OCI-LY1 (cell line): ENCODE measurements around the gene EFHC2.

Source experiments
- H2AFZ ChIP-seq: fragments of 200-600 bp; sonication (generic), shearing (Covaris generic); 2 replicates; pipeline ENCODE4 v1.6.0; 2014; ENCODE audit warnings: antibody characterized with exemption, mild to moderate bottlenecking, low read length
- H3F3A ChIP-seq: fragments of 200-600 bp; sonication (generic), shearing (Covaris generic); 2 replicates; pipeline ENCODE4 v1.6.0; 2014; ENCODE audit warnings: mild to moderate bottlenecking, antibody characterized with exemption, low read length, moderate library complexity; ENCODE audit not compliant: insufficient read depth
- H3K27ac ChIP-seq: fragments of 200-600 bp; sonication (generic); 2 replicates; pipeline ENCODE4 v1.5.1; 2014; ENCODE audit warnings: low read length, mixed run types, mild to moderate bottlenecking, low read depth; ENCODE audit not compliant: poor library complexity, severe bottlenecking
- H3K27me3 ChIP-seq: fragments of 200-600 bp; sonication (generic); 2 replicates; pipeline ENCODE4 v1.6.0; 2014; ENCODE audit warnings: antibody characterized with exemption, mild to moderate bottlenecking, low read length, moderate library complexity; ENCODE audit not compliant: insufficient read depth
- H3K36me3 ChIP-seq: fragments of 200-600 bp; sonication (generic); 2 replicates; pipeline ENCODE4 v1.6.1; 2014; ENCODE audit warnings: mild to moderate bottlenecking, antibody characterized with exemption, low read length, moderate library complexity, mixed read lengths; ENCODE audit not compliant: insufficient read depth
- H3K4me1 ChIP-seq: fragments of 200-600 bp; sonication (generic); 2 replicates; pipeline ENCODE4 v1.5.1; 2014; ENCODE audit warnings: mild to moderate bottlenecking, low read length, moderate library complexity; ENCODE audit not compliant: insufficient read depth, severe bottlenecking
- H3K4me2 ChIP-seq: fragments of 200-600 bp; sonication (generic), shearing (Covaris generic); 2 replicates; pipeline ENCODE4 v1.6.1; 2014; ENCODE audit warnings: low read length
- H3K4me3 ChIP-seq: fragments of 200-600 bp; sonication (generic); 2 replicates; pipeline ENCODE4 v1.5.1; 2014; ENCODE audit warnings: low read length, low read depth, mild to moderate bottlenecking, mixed read lengths; ENCODE audit not compliant: poor library complexity, severe bottlenecking
- H3K79me2 ChIP-seq: fragments of 200-600 bp; shearing (Covaris generic); 2 replicates; pipeline ENCODE4 v1.6.1; 2016; ENCODE audit warnings: mixed run types, low read length, mixed read lengths; ENCODE audit not compliant: insufficient read depth
- H3K9ac ChIP-seq: fragments of 200-600 bp; sonication (generic), shearing (Covaris generic); 2 replicates; pipeline ENCODE4 v1.6.1; 2014; ENCODE audit warnings: mild to moderate bottlenecking, low read length, mixed read lengths
- H3K9me2 ChIP-seq: fragments of 200-600 bp; sonication (generic), shearing (Covaris generic); 2 replicates; pipeline ENCODE4 v1.6.1; 2014; ENCODE audit warnings: low read depth, mild to moderate bottlenecking, low read length, mixed read lengths
- H3K9me3 ChIP-seq: fragments of 200-600 bp; shearing (Covaris generic); 2 replicates; pipeline ENCODE4 v1.6.1; 2014; ENCODE audit warnings: low read length, mixed read lengths
- H4K20me1 ChIP-seq: fragments of 200-600 bp; sonication (generic), shearing (Covaris generic); 2 replicates; pipeline ENCODE4 v1.6.0; 2016; ENCODE audit warnings: mild to moderate bottlenecking, low read length; ENCODE audit not compliant: insufficient read depth
- CTCF ChIP-seq: fragments of 200-600 bp; sonication (generic), shearing (Covaris generic); IDR thresholded peaks from 2 replicates; pipeline ENCODE4 v1.5.1; 2017; ENCODE audit warnings: mild to moderate bottlenecking, antibody characterized with exemption, low read length, moderate library complexity, mixed read lengths
- EZH2 ChIP-seq: fragments of 200-600 bp; sonication (generic), shearing (Covaris generic); IDR thresholded peaks from 2 replicates; pipeline ENCODE4 v1.8.0; 2017; ENCODE audit warnings: borderline replicate concordance, mixed run types, mild to moderate bottlenecking, antibody characterized with exemption, low read length, moderate library complexity, mixed read lengths

The EFHC2 gene

GRCh38 chrX:44310227-44310626 lies 33.2 kb downstream of the EFHC2 start:
- Histone ChIP-seq H3K9ac (no peak overlapping the region), H4K20me1 (no peaks in the 10 kb centered on the region), H3K4me1 (no peaks in the 10 kb centered on the region), H3K9me2 (no peaks in the 10 kb centered on the region), H2AFZ (no peak overlapping the region), H3K4me3 (no peak overlapping the region), H3K9me3 (no peaks in the 10 kb centered on the region), H3K27me3 (no peaks in the 10 kb centered on the region), H3K27ac (no peak overlapping the region), H3K36me3 (no peaks in the 10 kb centered on the region), H3K4me2 (no peak overlapping the region), H3K79me2 (no peaks in the 10 kb centered on the region), H3F3A (no peaks in the 10 kb centered on the region)
- no peak for TF ChIP-seq CTCF
- TF ChIP-seq EZH2, result no peak

GRCh38 chrX:44308869-44309268 lies 34.6 kb downstream of the EFHC2 start:
- no peak overlapping the region for H3K9ac ChIP-seq
- H3F3A ChIP-seq, result no peaks in the 10 kb centered on the region
- H2AFZ ChIP-seq, result no peak overlapping the region
- H3K27me3 ChIP-seq, result no peaks in the 10 kb centered on the region
- no peak overlapping the region for H3K27ac ChIP-seq
- TF ChIP-seq CTCF, result no peak
- no peak for TF ChIP-seq EZH2
- no peaks in the 10 kb centered on the region for H3K4me1 ChIP-seq
- no peaks in the 10 kb centered on the region for H3K9me3 ChIP-seq
- H3K4me2 ChIP-seq, result no peak overlapping the region
- no peaks in the 10 kb centered on the region for H4K20me1 ChIP-seq
- H3K79me2 ChIP-seq, result no peaks in the 10 kb centered on the region
- H3K4me3 ChIP-seq, result no peak overlapping the region
- H3K9me2 ChIP-seq, result no peaks in the 10 kb centered on the region
- no peaks in the 10 kb centered on the region for H3K36me3 ChIP-seq

- no peak overlapping the region for H2AFZ ChIP-seq
- no peak for TF ChIP-seq CTCF
- TF ChIP-seq EZH2, result no peak
- no peaks in the 10 kb centered on the region for H3K9me3 ChIP-seq
- no peaks in the 10 kb centered on the region for H3K36me3 ChIP-seq
- H3K4me3 ChIP-seq, result no peak overlapping the region
- H3K4me1 ChIP-seq, result no peaks in the 10 kb centered on the region
- no peaks in the 10 kb centered on the region for H3K79me2 ChIP-seq
- no peak overlapping the region for H3K27ac ChIP-seq
- no peak overlapping the region for H3K4me2 ChIP-seq
- no peaks in the 10 kb centered on the region for H3K9me2 ChIP-seq
- H4K20me1 ChIP-seq, result no peaks in the 10 kb centered on the region
- H3K27me3 ChIP-seq, result no peaks in the 10 kb centered on the region
- no peak overlapping the region for H3K9ac ChIP-seq
- no peaks in the 10 kb centered on the region for H3F3A ChIP-seq
Measured at GRCh38 chrX:44306356-44306755, 37.1 kb downstream of the EFHC2 start.
